SK-N-MC (cell line): ENCODE measurements around the gene PARD3.

ENCODE experiments used
- EZH2 ChIP-seq: fragments of 200-600 bp; sonication (generic); IDR thresholded peaks from one replicate; pipeline ENCODE4 v1.6.1; 2017; ENCODE audit warnings: antibody characterized with exemption
- FOXP2 ChIP-seq: optimal IDR thresholded peaks from 2 replicates; pipeline ENCODE3; 2011; ENCODE audit warnings: mild to moderate bottlenecking, moderate library complexity; ENCODE audit not compliant: insufficient read depth; ENCODE audit errors: extremely low read length, control extremely low read depth
- POLR2AphosphoS5 ChIP-seq: IDR thresholded peaks from 2 replicates; pipeline ENCODE4 v1.6.1; 2012; ENCODE audit warnings: mild to moderate bottlenecking, low read depth, low read length, borderline replicate concordance

DNA sequence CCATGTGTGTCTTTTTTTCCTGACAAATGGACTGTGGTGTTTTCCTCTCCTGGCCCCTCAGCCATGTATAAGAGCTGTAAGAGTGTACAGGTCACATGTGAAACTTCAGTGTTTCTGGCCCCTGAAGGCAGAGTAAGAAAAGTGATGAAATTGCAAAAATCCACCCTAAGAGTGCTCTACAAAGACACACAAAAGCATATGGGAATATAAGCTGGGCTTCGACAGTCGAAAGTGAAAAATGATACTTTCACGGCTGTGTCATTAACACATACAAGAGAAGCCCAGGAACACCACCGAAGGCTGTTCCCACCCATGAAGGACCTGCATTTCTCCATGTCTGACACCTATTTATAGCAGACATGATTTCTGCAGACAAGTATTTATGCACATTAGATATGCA is 192.2 kb downstream of the PARD3 start:
- TF ChIP-seq EZH2 (no peak), POLR2AphosphoS5 (no peak), FOXP2 (no peak)
